ENCODE results near the gene TBC1D23. TPM values are rescaled to one million over a fixed set of nuclear protein-coding genes. Genes with fewer than 3 reads are reported as not detected.

The TBC1D23 gene
- total and polyA plus RNA-seq, 9 of the 15 experiments (the other 6 are each of a cell fraction or from before 2014, with no cell fraction given): 23.4 to 85.8 (median 43.7) TPM

DNA sequence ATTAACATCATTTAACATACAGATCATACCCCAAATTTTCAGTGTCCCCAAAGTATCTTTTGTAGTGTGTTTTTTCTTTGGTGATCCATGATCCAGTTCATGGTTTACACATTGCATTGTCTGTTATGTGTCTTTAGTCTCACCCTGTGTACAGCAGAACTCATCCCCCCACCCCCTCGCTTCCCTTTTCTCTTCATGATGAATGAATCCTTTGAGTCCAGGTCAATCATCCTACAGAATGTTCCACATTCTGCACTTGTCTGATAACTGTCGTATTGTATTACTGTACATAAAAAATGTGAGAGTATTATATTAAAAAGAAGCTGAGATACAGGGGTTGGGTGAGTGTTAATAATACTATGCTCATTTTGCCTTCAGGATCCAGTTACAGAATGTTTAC lies 59.2 kb downstream of the TBC1D23 start:
- Histone ChIP-seq H3K9ac (ENCODE audit: insufficient read depth in 1 of 2, low read depth in 2 of 2, low read length in 2 of 2) (no peak overlapping the region), H3K4me2 (ENCODE audit: insufficient read depth, low read length) (no peak overlapping the region), H3K4me1 (replicated peaks in 1 of 2; ENCODE audit: control insufficient read depth in 2 of 2, insufficient read depth in 2 of 2, low read length in 2 of 2) (no peaks in the 10 kb centered on the region; a peak in 1 of 5 replicates), H3K27ac (ENCODE audit: extremely low read depth, low read depth, low read length) (no peak overlapping the region), H3K4me3 (no peak overlapping the region), H3K79me2 (ENCODE audit: control insufficient read depth, insufficient read depth, low read length) (no peaks in the 10 kb centered on the region), H3K9me1 (ENCODE audit: control insufficient read depth, insufficient read depth, low read length) (no peaks in the 10 kb centered on the region), H4K20me1 (replicated peaks; ENCODE audit: control insufficient read depth, insufficient read depth, low read length) (no peaks in the 10 kb centered on the region), H3K36me3 (ENCODE audit: control insufficient read depth, insufficient read depth, low read length) (peaks cover 56% of the 10 kb centered on the region; the same call in 2 of the 3 replicates), H2AFZ (ENCODE audit: low read depth, low read length) (no peak overlapping the region), H3K27me3 (ENCODE audit: control insufficient read depth in 2 of 2, insufficient read depth in 2 of 2, low read length in 2 of 2) (no peaks in the 10 kb centered on the region), H3K9me3 (replicated peaks; ENCODE audit: control insufficient read depth, insufficient read depth, low read depth, low read length) (no peaks in the 10 kb centered on the region)
- FAIRE-seq: no peak
- DNase-seq (ENCODE audit: extremely low read depth in 1 of 4, low spot score in 3 of 4): no peak
- BruUV-seq (replicated peaks): no TSS peak
- no peak for TF ChIP-seq GABPA (tag; conservative IDR thresholded peaks at IDR 0.05; ENCODE audit: low read depth)
- no peak for TF ChIP-seq ZNF140 (CRISPR knock-in tag; IDR thresholded peaks at IDR 0.05)
- TF ChIP-seq HEY1 (CRISPR knock-in tag; IDR thresholded peaks at IDR 0.05; ENCODE audit: borderline replicate concordance): no peak
- no peak for TF ChIP-seq POLR2AphosphoS2 (IDR thresholded peaks at IDR 0.05; ENCODE audit: low read length)
- TF ChIP-seq KDM2B (CRISPR knock-in tag; IDR thresholded peaks at IDR 0.05): no peak
- POLR2A ChIA-PET: no interaction called here
- WGBS (ENCODE audit: insufficient coverage, low coverage, missing lambda C conversion rate): 84% methylated on average over 2 of the region's 2 CpGs
- ATAC-seq: no peak
- intact Hi-C loops (cut with micrococcal nuclease): loop anchor here (5.0 kb wide), 2 partner anchors 62 to 142 kb away; no protein-coding TSS in a partner anchor
- in situ Hi-C loops (cut with MboI): loop anchor here (10.0 kb wide), 1 partner anchor 275 kb away; no protein-coding TSS in a partner anchor
- CTCF ChIA-PET (ENCODE audit: low intra/inter-chr PET ratio): no interaction called here

DNA sequence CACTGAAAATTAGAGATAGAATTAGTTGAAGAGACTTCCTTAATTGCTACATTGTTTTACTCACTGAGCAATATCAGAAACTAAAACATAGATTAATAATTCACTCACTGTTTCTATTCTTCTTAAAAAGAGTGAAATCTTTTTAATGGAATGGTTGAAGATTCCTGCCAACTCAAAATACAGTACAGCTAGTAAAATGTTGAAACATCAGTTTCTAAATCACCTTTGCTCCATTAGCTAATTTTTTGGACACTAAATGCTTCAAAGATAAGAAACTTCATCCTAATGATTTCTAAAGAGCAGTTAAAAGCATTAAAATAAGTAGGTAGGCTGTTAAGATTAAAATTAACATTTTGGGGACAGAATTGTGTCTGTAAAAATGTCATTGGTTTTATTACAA lies 63.3 kb downstream of the TBC1D23 start:
- Histone ChIP-seq H3K27me3 (ENCODE audit: control insufficient read depth in 2 of 2, insufficient read depth in 2 of 2, low read length in 2 of 2) (no peaks in the 10 kb centered on the region), H3K27ac (ENCODE audit: extremely low read depth, low read depth, low read length) (no peak overlapping the region), H4K20me1 (replicated peaks; ENCODE audit: control insufficient read depth, insufficient read depth, low read length) (no peaks in the 10 kb centered on the region), H3K9me3 (replicated peaks; ENCODE audit: control insufficient read depth, insufficient read depth, low read depth, low read length) (no peaks in the 10 kb centered on the region), H2AFZ (ENCODE audit: low read depth, low read length) (no peak overlapping the region), H3K9me1 (ENCODE audit: control insufficient read depth, insufficient read depth, low read length) (no peaks in the 10 kb centered on the region), H3K9ac (ENCODE audit: insufficient read depth in 1 of 2, low read depth in 2 of 2, low read length in 2 of 2) (no peak overlapping the region), H3K36me3 (ENCODE audit: control insufficient read depth, insufficient read depth, low read length) (peaks cover 53% of the 10 kb centered on the region; the same call in 2 of the 3 replicates), H3K4me1 (replicated peaks in 1 of 2; ENCODE audit: control insufficient read depth in 2 of 2, insufficient read depth in 2 of 2, low read length in 2 of 2) (no peaks in the 10 kb centered on the region), H3K79me2 (ENCODE audit: control insufficient read depth, insufficient read depth, low read length) (no peaks in the 10 kb centered on the region), H3K4me3 (no peak overlapping the region), H3K4me2 (ENCODE audit: insufficient read depth, low read length) (no peak overlapping the region)
- TF ChIP-seq, protein P1, sequence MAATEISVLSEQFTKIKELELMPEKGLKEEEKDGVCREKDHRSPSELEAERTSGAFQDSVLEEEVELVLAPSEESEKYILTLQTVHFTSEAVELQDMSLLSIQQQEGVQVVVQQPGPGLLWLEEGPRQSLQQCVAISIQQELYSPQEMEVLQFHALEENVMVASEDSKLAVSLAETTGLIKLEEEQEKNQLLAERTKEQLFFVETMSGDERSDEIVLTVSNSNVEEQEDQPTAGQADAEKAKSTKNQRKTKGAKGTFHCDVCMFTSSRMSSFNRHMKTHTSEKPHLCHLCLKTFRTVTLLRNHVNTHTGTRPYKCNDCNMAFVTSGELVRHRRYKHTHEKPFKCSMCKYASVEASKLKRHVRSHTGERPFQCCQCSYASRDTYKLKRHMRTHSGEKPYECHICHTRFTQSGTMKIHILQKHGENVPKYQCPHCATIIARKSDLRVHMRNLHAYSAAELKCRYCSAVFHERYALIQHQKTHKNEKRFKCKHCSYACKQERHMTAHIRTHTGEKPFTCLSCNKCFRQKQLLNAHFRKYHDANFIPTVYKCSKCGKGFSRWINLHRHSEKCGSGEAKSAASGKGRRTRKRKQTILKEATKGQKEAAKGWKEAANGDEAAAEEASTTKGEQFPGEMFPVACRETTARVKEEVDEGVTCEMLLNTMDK (IDR thresholded peaks at IDR 0.05; ENCODE audit: borderline replicate concordance, insufficient read depth, low read depth, low read length, poor library complexity, severe bottlenecking): no peak
- TF ChIP-seq ZKSCAN8 (CRISPR knock-in tag; IDR thresholded peaks at IDR 0.05) (no peak), SIRT6 (IDR thresholded peaks at IDR 0.05; ENCODE audit: low read depth, low read length) (no peak)
- TF ChIP-seq, protein P2, sequence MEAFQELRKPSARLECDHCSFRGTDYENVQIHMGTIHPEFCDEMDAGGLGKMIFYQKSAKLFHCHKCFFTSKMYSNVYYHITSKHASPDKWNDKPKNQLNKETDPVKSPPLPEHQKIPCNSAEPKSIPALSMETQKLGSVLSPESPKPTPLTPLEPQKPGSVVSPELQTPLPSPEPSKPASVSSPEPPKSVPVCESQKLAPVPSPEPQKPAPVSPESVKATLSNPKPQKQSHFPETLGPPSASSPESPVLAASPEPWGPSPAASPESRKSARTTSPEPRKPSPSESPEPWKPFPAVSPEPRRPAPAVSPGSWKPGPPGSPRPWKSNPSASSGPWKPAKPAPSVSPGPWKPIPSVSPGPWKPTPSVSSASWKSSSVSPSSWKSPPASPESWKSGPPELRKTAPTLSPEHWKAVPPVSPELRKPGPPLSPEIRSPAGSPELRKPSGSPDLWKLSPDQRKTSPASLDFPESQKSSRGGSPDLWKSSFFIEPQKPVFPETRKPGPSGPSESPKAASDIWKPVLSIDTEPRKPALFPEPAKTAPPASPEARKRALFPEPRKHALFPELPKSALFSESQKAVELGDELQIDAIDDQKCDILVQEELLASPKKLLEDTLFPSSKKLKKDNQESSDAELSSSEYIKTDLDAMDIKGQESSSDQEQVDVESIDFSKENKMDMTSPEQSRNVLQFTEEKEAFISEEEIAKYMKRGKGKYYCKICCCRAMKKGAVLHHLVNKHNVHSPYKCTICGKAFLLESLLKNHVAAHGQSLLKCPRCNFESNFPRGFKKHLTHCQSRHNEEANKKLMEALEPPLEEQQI (IDR thresholded peaks at IDR 0.05): no peak
- POLR2A ChIA-PET: no interaction called here
- DNase-seq (ENCODE audit: extremely low read depth in 1 of 4, low spot score in 3 of 4) (no peak), ATAC-seq (no peak), FAIRE-seq (no peak)
- CTCF ChIA-PET (ENCODE audit: low intra/inter-chr PET ratio): no interaction called here
- in situ Hi-C loops (cut with MboI): no loop called here
- no TSS peak for BruUV-seq (replicated peaks)
- intact Hi-C loops (cut with micrococcal nuclease): no loop called here

Measured in K562 (cell line).